A673 (cell line): ENCODE data around the gene GPR39. TPM values are rescaled to one million over a fixed set of nuclear protein-coding genes. Genes with fewer than 3 reads are reported as not detected.

Experiments used
- BruUV-seq: library from RNA; stranded (reverse); fragments of 400-500 nt; replicated peaks from 2 replicates; lab custom pipeline; 2021; lab: Mats Ljungman, UMichigan
- CTCF ChIA-PET: fragments of 300-600 bp; sonication (Branson Sonifier 250); formaldehyde crosslinking; loops from one replicate; lab custom pipeline; 2022; ENCODE audit warnings: antibody characterized with exemption; lab: Charles Lee
- POLR2A ChIA-PET: fragments of 300-600 bp; sonication (Branson Sonifier 250); formaldehyde crosslinking; loops from one replicate; lab custom pipeline; 2022; ENCODE audit warnings: antibody characterized with exemption; ENCODE audit not compliant: low non-redundant PET; lab: Charles Lee
- DNase-seq: peaks from one replicate; pipeline ENCODE4 v3.0.0-alpha.2; 2015; ENCODE audit warnings: low spot score
- H3K27ac ChIP-seq: fragments of 200-600 bp; sonication (generic); 2 replicates; pipeline ENCODE4 v1.5.1; 2016; ENCODE audit warnings: mixed run types, low read depth, mild to moderate bottlenecking, mixed read lengths, antibody characterized with exemption, low read length; ENCODE audit not compliant: poor library complexity, severe bottlenecking
- H3K27me3 ChIP-seq: fragments of 200-600 bp; sonication (generic); replicated peaks from 2 replicates; pipeline ENCODE4 v1.6.1; 2017; ENCODE audit warnings: mixed run types, low read depth, mild to moderate bottlenecking, mixed read lengths, antibody characterized with exemption, low read length; ENCODE audit not compliant: insufficient read depth, poor library complexity
- H3K36me3 ChIP-seq: fragments of 200-600 bp; sonication (generic); 2 replicates; pipeline ENCODE4 v1.6.1; 2016; ENCODE audit warnings: mixed run types, mild to moderate bottlenecking, mixed read lengths, antibody characterized with exemption, low read length; ENCODE audit not compliant: insufficient read depth, poor library complexity, severe bottlenecking
- H3K4me1 ChIP-seq: fragments of 200-600 bp; sonication (generic); 2 replicates; pipeline ENCODE4 v1.6.1; 2017; ENCODE audit warnings: mixed run types, mild to moderate bottlenecking, mixed read lengths, antibody characterized with exemption, low read length; ENCODE audit not compliant: insufficient read depth, poor library complexity, severe bottlenecking
- H3K4me3 ChIP-seq: fragments of 200-600 bp; sonication (generic); 2 replicates; pipeline ENCODE4 v1.5.1; 2016; ENCODE audit warnings: low read depth, mixed run types, mild to moderate bottlenecking, mixed read lengths, low read length; ENCODE audit not compliant: poor library complexity, severe bottlenecking
- H3K9me3 ChIP-seq: fragments of 200-600 bp; sonication (generic); 2 replicates; pipeline ENCODE4 v1.6.1; 2016; ENCODE audit warnings: mixed run types, low read depth, mild to moderate bottlenecking, mixed read lengths, antibody characterized with exemption, low read length; ENCODE audit not compliant: poor library complexity, severe bottlenecking
- CTCF ChIP-seq: fragments of 300-800, 200-600 bp; sonication (generic); conservative IDR thresholded peaks from 2 replicates; pipeline ENCODE4 v1.5.1; 2017; ENCODE audit warnings: low read depth, mild to moderate bottlenecking, antibody characterized with exemption, low read length, moderate library complexity, mixed read lengths
- EZH2 ChIP-seq: fragments of 200-600 bp; sonication (generic); IDR thresholded peaks from 2 replicates; pipeline ENCODE4 v1.6.1; 2017; ENCODE audit warnings: borderline replicate concordance, low read depth, mild to moderate bottlenecking, mixed read lengths, antibody characterized with exemption, low read length; ENCODE audit not compliant: poor library complexity, severe bottlenecking
- intact Hi-C: fragments of 100-400 bp; cut with micrococcal nuclease; formaldehyde crosslinking; loops from one replicate; pipeline ENCODE4 v1.10.0; 2022; ENCODE audit not compliant: unreplicated experiment
- total RNA-seq: library from RNA; stranded (reverse); gene quantifications from 2 replicates; pipeline ENCODE4 v1.2.3, GENCODE V29; 2021

GPR39 gene
- total RNA-seq, 1 experiment from 2014 or later = 3.6 TPM

- intact Hi-C loops = no loop called here
- Histone ChIP-seq H3K27me3 (no peaks in the 10 kb centered on the region), H3K27ac (no peak overlapping the region), H3K4me3 (no peak overlapping the region), H3K4me1 (peaks cover 3% of the 10 kb centered on the region), H3K9me3 (no peaks in the 10 kb centered on the region), H3K36me3 (no peaks in the 10 kb centered on the region)
- no peak for DNase-seq
- TF ChIP-seq EZH2 (no peak), CTCF (no peak)
- BruUV-seq = no TSS peak
- CTCF ChIA-PET = interaction anchor here (0.6 kb wide), 1 partner anchor 547 kb away, joined by 13 read pairs; no protein-coding TSS in a partner anchor
- POLR2A ChIA-PET = no interaction called here
Observed at GRCh38 chr2:132632000-132632649, 215.5 kb downstream of the GPR39 start.

GRCh38 chr2:132633635-132634034, 217.0 kb downstream of the GPR39 start:
- Histone ChIP-seq H3K27me3 (no peaks in the 10 kb centered on the region), H3K4me1 (peaks cover 3% of the 10 kb centered on the region), H3K4me3 (no peak overlapping the region), H3K36me3 (no peaks in the 10 kb centered on the region), H3K27ac (no peak overlapping the region), H3K9me3 (no peaks in the 10 kb centered on the region)
- intact Hi-C loops = no loop called here
- DNase-seq = no peak
- ChIA-PET POLR2A (no interaction called here), CTCF (no interaction called here)
- no TSS peak for BruUV-seq
- TF ChIP-seq CTCF (no peak), EZH2 (no peak)

DNA sequence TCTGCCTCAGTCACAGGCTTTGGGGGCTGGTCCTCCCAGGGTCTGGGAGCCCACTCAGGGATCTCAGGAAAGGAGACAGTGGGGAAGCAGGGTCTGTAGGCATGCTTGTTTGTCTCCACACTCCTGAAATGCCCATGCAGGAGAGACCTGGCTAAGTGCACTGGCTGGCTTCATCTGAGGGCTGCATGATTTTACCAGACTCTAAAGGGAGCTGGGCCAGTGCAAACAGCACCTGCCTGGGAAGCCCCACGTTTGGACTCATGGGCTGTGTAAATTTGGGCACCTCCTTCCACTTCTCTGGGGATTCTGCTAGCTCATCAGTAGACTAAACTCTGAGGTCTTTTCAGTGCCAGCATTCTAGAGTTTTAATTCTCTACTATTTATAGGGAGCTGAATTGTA, 219.7 kb downstream of the GPR39 start:
- H3K9me3 ChIP-seq = no peaks in the 10 kb centered on the region
- no peak for DNase-seq
- H3K4me3 ChIP-seq = no peak overlapping the region
- no peaks in the 10 kb centered on the region for H3K27me3 ChIP-seq
- ChIA-PET POLR2A (no interaction called here), CTCF (no interaction called here)
- intact Hi-C loops = loop anchor here (2.0 kb wide), 1 partner anchor 20 kb away; no protein-coding TSS in a partner anchor
- TF ChIP-seq EZH2 (no peak), CTCF (no peak)
- no peak overlapping the region for H3K27ac ChIP-seq
- H3K4me1 ChIP-seq = peaks cover 3% of the 10 kb centered on the region
- no TSS peak for BruUV-seq
- no peaks in the 10 kb centered on the region for H3K36me3 ChIP-seq
